PFSK-1 (cell line): Measurements from ENCODE around the gene PIK3R6.

ENCODE experiments used
- FOXP2 ChIP-seq: optimal IDR thresholded peaks from 2 replicates; pipeline ENCODE3; 2011; ENCODE audit warnings: borderline replicate concordance, control low read depth, inconsistent platforms; ENCODE audit not compliant: insufficient read depth; ENCODE audit errors: extremely low read length, extremely low read depth
- SIN3A ChIP-seq: IDR thresholded peaks from 2 replicates; pipeline ENCODE4 v1.6.1; 2012; ENCODE audit warnings: mild to moderate bottlenecking, low read length, moderate library complexity, borderline replicate concordance; ENCODE audit not compliant: insufficient read depth

DNA sequence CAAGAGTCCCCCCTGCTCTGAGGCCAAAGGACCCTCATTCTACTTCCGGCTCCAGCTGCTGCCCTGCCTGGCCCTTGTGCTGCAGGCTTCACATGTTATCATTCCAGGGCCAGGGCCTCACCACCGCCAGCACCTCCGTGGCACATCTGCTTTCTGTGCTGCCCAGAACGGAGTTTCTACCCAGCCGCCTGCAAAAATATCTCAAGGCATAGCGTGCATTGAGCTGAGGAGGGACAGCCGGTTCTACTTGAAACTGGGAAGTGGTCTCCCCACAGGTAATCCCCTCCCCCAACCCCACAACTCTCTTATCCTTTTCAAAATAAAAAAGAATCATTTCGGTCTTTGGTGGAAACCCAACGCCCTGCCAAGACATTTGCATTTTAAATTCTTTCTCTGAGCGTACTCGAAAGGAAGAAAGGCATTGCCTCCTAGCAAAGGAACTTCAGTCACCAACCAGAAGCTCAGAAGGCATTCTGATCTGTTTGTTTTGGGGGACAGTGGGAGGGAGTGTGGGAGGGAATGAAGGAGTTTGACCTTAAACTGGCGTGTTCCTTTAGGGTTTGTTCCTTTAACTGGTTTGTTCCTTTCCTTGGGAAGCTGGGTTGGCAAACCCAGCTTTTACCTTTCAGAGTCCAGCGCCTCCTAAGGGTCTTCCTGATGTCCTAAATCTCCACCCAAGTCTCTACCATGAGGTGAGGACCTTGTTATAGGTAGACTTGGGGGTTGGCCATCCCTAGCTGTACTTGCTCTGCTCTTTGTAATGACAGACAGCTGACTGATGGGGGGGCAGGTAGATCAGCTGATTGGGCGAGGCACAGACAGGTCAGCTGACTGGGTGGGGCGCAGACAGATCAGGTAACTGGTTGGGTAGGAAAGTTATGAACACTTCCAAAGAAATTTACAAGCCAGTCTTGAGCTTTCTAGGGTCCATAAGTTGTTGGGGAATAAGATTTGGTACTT, 33.4 kb upstream of the PIK3R6 start:
- TF ChIP-seq FOXP2 (no peak), SIN3A (no peak)
